Testis (tissue), 2 donors: Measurements from ENCODE around the gene RILPL2.

Experiments used
- POLR2A ChIP-seq: fragments of 450-650 bp; IDR thresholded peaks from one replicate; pipeline ENCODE4 v1.6.1; 2017; ENCODE audit warnings: antibody characterized with exemption, mild to moderate bottlenecking, moderate library complexity
- TF ChIP-seq, protein P1 (sequence below), 3 experiments: fragments of 450-650 bp in 2 of 3; fragments of 200-600 bp in 1 of 3; sonication (generic) in 1 of 3; IDR thresholded peaks; one replicate each; pipeline ENCODE4 v1.5.1; 2016 to 2019; ENCODE audit warnings: antibody characterized with exemption in 3 of 3, mild to moderate bottlenecking in 2 of 3, moderate library complexity in 1 of 3

GRCh38 chr12:123449249-123449733 is 12.8 kb upstream of the RILPL2 start:
- TF ChIP-seq, protein P1, sequence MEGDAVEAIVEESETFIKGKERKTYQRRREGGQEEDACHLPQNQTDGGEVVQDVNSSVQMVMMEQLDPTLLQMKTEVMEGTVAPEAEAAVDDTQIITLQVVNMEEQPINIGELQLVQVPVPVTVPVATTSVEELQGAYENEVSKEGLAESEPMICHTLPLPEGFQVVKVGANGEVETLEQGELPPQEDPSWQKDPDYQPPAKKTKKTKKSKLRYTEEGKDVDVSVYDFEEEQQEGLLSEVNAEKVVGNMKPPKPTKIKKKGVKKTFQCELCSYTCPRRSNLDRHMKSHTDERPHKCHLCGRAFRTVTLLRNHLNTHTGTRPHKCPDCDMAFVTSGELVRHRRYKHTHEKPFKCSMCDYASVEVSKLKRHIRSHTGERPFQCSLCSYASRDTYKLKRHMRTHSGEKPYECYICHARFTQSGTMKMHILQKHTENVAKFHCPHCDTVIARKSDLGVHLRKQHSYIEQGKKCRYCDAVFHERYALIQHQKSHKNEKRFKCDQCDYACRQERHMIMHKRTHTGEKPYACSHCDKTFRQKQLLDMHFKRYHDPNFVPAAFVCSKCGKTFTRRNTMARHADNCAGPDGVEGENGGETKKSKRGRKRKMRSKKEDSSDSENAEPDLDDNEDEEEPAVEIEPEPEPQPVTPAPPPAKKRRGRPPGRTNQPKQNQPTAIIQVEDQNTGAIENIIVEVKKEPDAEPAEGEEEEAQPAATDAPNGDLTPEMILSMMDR (IDR thresholded peaks at IDR 0.05) = no peak
- TF ChIP-seq POLR2A = no peak
